Measurements from ENCODE around the gene SPAG16.

Gene SPAG16

GRCh38 chr2:214322662-214323061 lies 1038.4 kb downstream of the SPAG16 start:
- Mint-ChIP-seq H3K9me3 (peaks cover 4% of the 10 kb centered on the region), H3K4me3 (no peak overlapping the region), H3K27me3 (no peaks in the 10 kb centered on the region), H3K27ac (no peak overlapping the region), H3K36me3 (ENCODE audit: low read depth) (no peaks in the 10 kb centered on the region), H3K4me1 (ENCODE audit: low read depth) (no peaks in the 10 kb centered on the region)

- no peaks in the 10 kb centered on the region for H3K9me3 Mint-ChIP-seq
- no peaks in the 10 kb centered on the region for H3K36me3 Mint-ChIP-seq (ENCODE audit: low read depth)
- H3K27me3 Mint-ChIP-seq = no peaks in the 10 kb centered on the region
- H3K4me3 Mint-ChIP-seq = no peak overlapping the region
- H3K27ac Mint-ChIP-seq = no peak overlapping the region
- no peaks in the 10 kb centered on the region for H3K4me1 Mint-ChIP-seq (ENCODE audit: low read depth)
Measured at GRCh38 chr2:214325404-214325803, 1041.1 kb downstream of the SPAG16 start.

GRCh38 chr2:214328941-214329340 lies 1044.7 kb downstream of the SPAG16 start:
- Mint-ChIP-seq H3K9me3 (no peaks in the 10 kb centered on the region), H3K36me3 (ENCODE audit: low read depth) (no peaks in the 10 kb centered on the region), H3K4me1 (ENCODE audit: low read depth) (no peaks in the 10 kb centered on the region), H3K27me3 (no peaks in the 10 kb centered on the region), H3K27ac (no peak overlapping the region), H3K4me3 (no peak overlapping the region)

GRCh38 chr2:214341646-214342045 lies 1057.4 kb downstream of the SPAG16 start:
- no peaks in the 10 kb centered on the region for H3K4me1 Mint-ChIP-seq (ENCODE audit: low read depth)
- peaks cover 3% of the 10 kb centered on the region for H3K9me3 Mint-ChIP-seq
- H3K36me3 Mint-ChIP-seq (ENCODE audit: low read depth) = no peaks in the 10 kb centered on the region
- H3K4me3 Mint-ChIP-seq = no peak overlapping the region
- no peak overlapping the region for H3K27ac Mint-ChIP-seq
- no peaks in the 10 kb centered on the region for H3K27me3 Mint-ChIP-seq

- Mint-ChIP-seq H3K4me3 (no peak overlapping the region), H3K4me1 (ENCODE audit: low read depth) (no peaks in the 10 kb centered on the region), H3K27ac (no peak overlapping the region), H3K36me3 (ENCODE audit: low read depth) (no peaks in the 10 kb centered on the region), H3K9me3 (peaks cover 12% of the 10 kb centered on the region), H3K27me3 (no peaks in the 10 kb centered on the region)
Measured at GRCh38 chr2:214358506-214358905, 1074.2 kb downstream of the SPAG16 start.

GRCh38 chr2:214361116-214361515 lies 1076.9 kb downstream of the SPAG16 start:
- Mint-ChIP-seq H3K36me3 (ENCODE audit: low read depth) (no peaks in the 10 kb centered on the region), H3K27me3 (no peaks in the 10 kb centered on the region), H3K4me3 (no peak overlapping the region), H3K27ac (no peak overlapping the region), H3K4me1 (ENCODE audit: low read depth) (no peaks in the 10 kb centered on the region), H3K9me3 (peaks cover 17% of the 10 kb centered on the region)

GRCh38 chr2:214365549-214365948 lies 1081.3 kb downstream of the SPAG16 start:
- Mint-ChIP-seq H3K36me3 (ENCODE audit: low read depth) (no peaks in the 10 kb centered on the region), H3K4me3 (no peak overlapping the region), H3K4me1 (ENCODE audit: low read depth) (no peaks in the 10 kb centered on the region), H3K9me3 (peaks cover 5% of the 10 kb centered on the region), H3K27ac (no peak overlapping the region), H3K27me3 (no peaks in the 10 kb centered on the region)

GRCh38 chr2:214367171-214367570 lies 1082.9 kb downstream of the SPAG16 start:
- Mint-ChIP-seq H3K9me3 (peaks cover 8% of the 10 kb centered on the region), H3K4me3 (no peak overlapping the region), H3K36me3 (ENCODE audit: low read depth) (no peaks in the 10 kb centered on the region), H3K4me1 (ENCODE audit: low read depth) (no peaks in the 10 kb centered on the region), H3K27me3 (peaks cover 3% of the 10 kb centered on the region), H3K27ac (no peak overlapping the region)

GRCh38 chr2:214376618-214377285 lies 1092.5 kb downstream of the SPAG16 start:
- H3K4me1 Mint-ChIP-seq (ENCODE audit: low read depth) = no peaks in the 10 kb centered on the region
- peaks cover 3% of the 10 kb centered on the region for H3K9me3 Mint-ChIP-seq
- peaks cover 6% of the 10 kb centered on the region for H3K27me3 Mint-ChIP-seq
- H3K4me3 Mint-ChIP-seq = no peak overlapping the region
- no peak overlapping the region for H3K27ac Mint-ChIP-seq
- no peaks in the 10 kb centered on the region for H3K36me3 Mint-ChIP-seq (ENCODE audit: low read depth)

- no peaks in the 10 kb centered on the region for H3K4me1 Mint-ChIP-seq (ENCODE audit: low read depth)
- H3K36me3 Mint-ChIP-seq (ENCODE audit: low read depth) = no peaks in the 10 kb centered on the region
- no peak overlapping the region for H3K4me3 Mint-ChIP-seq
- peaks cover 4% of the 10 kb centered on the region for H3K27me3 Mint-ChIP-seq
- H3K9me3 Mint-ChIP-seq = no peaks in the 10 kb centered on the region
- no peak overlapping the region for H3K27ac Mint-ChIP-seq
Measured at GRCh38 chr2:214377286-214377624, 1093.0 kb downstream of the SPAG16 start.

- no peaks in the 10 kb centered on the region for H3K36me3 Mint-ChIP-seq (ENCODE audit: low read depth)
- H3K27me3 Mint-ChIP-seq = peaks cover 4% of the 10 kb centered on the region
- H3K4me3 Mint-ChIP-seq = no peak overlapping the region
- no peak overlapping the region for H3K27ac Mint-ChIP-seq
- H3K9me3 Mint-ChIP-seq = no peaks in the 10 kb centered on the region
- no peaks in the 10 kb centered on the region for H3K4me1 Mint-ChIP-seq (ENCODE audit: low read depth)
Measured at GRCh38 chr2:214378455-214379103, 1094.3 kb downstream of the SPAG16 start.

GRCh38 chr2:214379227-214379626 lies 1095.0 kb downstream of the SPAG16 start:
- no peaks in the 10 kb centered on the region for H3K4me1 Mint-ChIP-seq (ENCODE audit: low read depth)
- H3K27me3 Mint-ChIP-seq = no peaks in the 10 kb centered on the region
- H3K4me3 Mint-ChIP-seq = no peak overlapping the region
- H3K27ac Mint-ChIP-seq = no peak overlapping the region
- H3K9me3 Mint-ChIP-seq = no peaks in the 10 kb centered on the region
- H3K36me3 Mint-ChIP-seq (ENCODE audit: low read depth) = no peaks in the 10 kb centered on the region

- Mint-ChIP-seq H3K27me3 (no peaks in the 10 kb centered on the region), H3K4me1 (ENCODE audit: low read depth) (no peaks in the 10 kb centered on the region), H3K36me3 (ENCODE audit: low read depth) (no peaks in the 10 kb centered on the region), H3K9me3 (no peaks in the 10 kb centered on the region), H3K4me3 (no peak overlapping the region), H3K27ac (no peak overlapping the region)
Measured at GRCh38 chr2:214380681-214381080, 1096.4 kb downstream of the SPAG16 start.

GRCh38 chr2:214382229-214382628 lies 1098.0 kb downstream of the SPAG16 start:
- Mint-ChIP-seq H3K27ac (no peak overlapping the region), H3K4me3 (no peak overlapping the region), H3K36me3 (ENCODE audit: low read depth) (no peaks in the 10 kb centered on the region), H3K9me3 (no peaks in the 10 kb centered on the region), H3K27me3 (no peaks in the 10 kb centered on the region), H3K4me1 (ENCODE audit: low read depth) (no peaks in the 10 kb centered on the region)

- Mint-ChIP-seq H3K27me3 (no peaks in the 10 kb centered on the region), H3K27ac (no peak overlapping the region), H3K36me3 (ENCODE audit: low read depth) (no peaks in the 10 kb centered on the region), H3K4me1 (ENCODE audit: low read depth) (no peaks in the 10 kb centered on the region), H3K4me3 (no peak overlapping the region), H3K9me3 (no peaks in the 10 kb centered on the region)
Measured at GRCh38 chr2:214386720-214387119, 1102.5 kb downstream of the SPAG16 start.

GRCh38 chr2:214389334-214389733 lies 1105.1 kb downstream of the SPAG16 start:
- no peaks in the 10 kb centered on the region for H3K4me1 Mint-ChIP-seq (ENCODE audit: low read depth)
- H3K36me3 Mint-ChIP-seq (ENCODE audit: low read depth) = no peaks in the 10 kb centered on the region
- H3K4me3 Mint-ChIP-seq = no peak overlapping the region
- H3K27me3 Mint-ChIP-seq = no peaks in the 10 kb centered on the region
- H3K9me3 Mint-ChIP-seq = no peaks in the 10 kb centered on the region
- H3K27ac Mint-ChIP-seq = no peak overlapping the region

All from stimulated activated naive CD8-positive, alpha-beta T cell treated with anti-CD3 and anti-CD28 coated beads, Interleukin-15, Interleukin-2, amounts not matched to agents 100 ng/mL and 50 ng/mL, for 24 hours (primary cell).